Activated naive CD4-positive, alpha-beta T cell treated with anti-CD3 and anti-CD28 coated beads, Interleukin-2, amount 10 ng/mL, durations not matched to agents 7 days and 5 days (primary cell): ENCODE data around the gene KRT79.
"Not testable (repeated sequence)": the region's sequence is repeated elsewhere in the genome, so short reads cannot be mapped to it uniquely, and the experiment has no call there.

Source experiments
- CTCF ChIA-PET: fragments of 350-600 bp; sonication (Branson Sonifier 250); formaldehyde crosslinking; loops from one replicate; lab custom pipeline; 2021; ENCODE audit warnings: antibody characterized with exemption; lab: Charles Lee
- DNase-seq: peaks from one replicate; pipeline ENCODE4 v3.0.0-alpha.2; 2020
- H3K27ac Mint-ChIP-seq: one replicate; pipeline ENCODE4 v1.8.0; 2021; ENCODE audit warnings: mild to moderate bottlenecking, moderate library complexity, mixed read lengths
- H3K27me3 Mint-ChIP-seq: one replicate; pipeline ENCODE4 v1.8.0; 2021; ENCODE audit warnings: mild to moderate bottlenecking, mixed read lengths
- H3K36me3 Mint-ChIP-seq: one replicate; pipeline ENCODE4 v1.8.0; 2021; ENCODE audit warnings: mixed read lengths
- H3K4me1 Mint-ChIP-seq: one replicate; pipeline ENCODE4 v1.8.0; 2021; ENCODE audit warnings: mixed read lengths
- H3K4me3 Mint-ChIP-seq: one replicate; pipeline ENCODE4 v1.8.0; 2021; ENCODE audit warnings: mild to moderate bottlenecking, moderate library complexity, mixed read lengths
- H3K9me3 Mint-ChIP-seq: one replicate; pipeline ENCODE4 v1.8.0; 2021; ENCODE audit warnings: mixed read lengths

Gene KRT79

GRCh38 chr12:52796429-52796794, 37.7 kb downstream of the KRT79 start:
- no peak overlapping the region for H3K4me3 Mint-ChIP-seq
- DNase-seq: no peak
- H3K27ac Mint-ChIP-seq: no peak overlapping the region
- CTCF ChIA-PET: interaction anchor here (1.6 kb wide), 1 partner anchor 214 kb away, joined by 3 read pairs; no protein-coding TSS in a partner anchor
- peaks cover 17% of the 10 kb centered on the region for H3K27me3 Mint-ChIP-seq
- H3K9me3 Mint-ChIP-seq: no peaks in the 10 kb centered on the region
- H3K36me3 Mint-ChIP-seq: no peaks in the 10 kb centered on the region
- H3K4me1 Mint-ChIP-seq: no peaks in the 10 kb centered on the region

DNA sequence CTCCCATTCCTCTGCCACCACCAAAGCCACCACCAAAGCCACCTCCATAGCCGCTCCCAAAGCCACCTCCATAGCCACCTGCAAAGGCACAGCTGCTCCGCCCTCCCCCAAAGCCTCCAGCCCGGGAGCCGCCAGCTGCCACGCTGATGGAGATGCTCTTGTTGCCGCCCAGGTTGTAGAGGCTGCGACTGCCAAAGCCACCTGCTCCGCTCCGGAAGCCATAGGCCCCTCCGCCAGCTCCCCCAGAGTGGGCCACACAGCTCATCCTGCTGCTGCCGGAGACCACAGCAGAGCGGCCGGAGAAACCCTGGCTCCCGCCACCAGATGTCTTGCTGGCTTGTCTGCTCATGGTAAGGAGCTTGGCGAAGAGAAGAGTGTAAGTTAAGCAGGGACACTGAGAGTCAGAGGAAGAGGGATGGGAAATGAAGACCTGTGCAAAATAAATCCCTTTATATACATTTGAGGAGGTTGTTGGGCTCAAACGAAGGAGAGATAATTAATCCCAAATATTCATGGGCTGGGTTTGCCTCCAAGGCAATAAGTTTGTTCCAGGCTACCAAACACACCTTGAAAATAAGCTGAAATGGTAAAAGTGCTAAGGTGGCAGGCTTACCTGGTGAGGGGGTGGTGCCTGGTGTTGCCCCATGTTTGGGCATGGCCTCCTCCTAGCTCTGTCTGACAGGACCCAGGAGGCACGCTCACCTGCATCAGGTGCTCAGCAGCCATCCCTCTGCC, 38.2 kb downstream of the KRT79 start, which contains the start of gene KRT3:
Gene KRT3, minus strand, starts transcription at position 424 of the 735 bp plus-strand sequence. Its CDS starts 75 bp downstream, at position 349.
- peaks cover 23% of the 10 kb centered on the region for H3K27me3 Mint-ChIP-seq
- H3K9me3 Mint-ChIP-seq: no peaks in the 10 kb centered on the region
- CTCF ChIA-PET: interaction anchor here (1.6 kb wide), 1 partner anchor 213 kb away, joined by 3 read pairs; no protein-coding TSS in a partner anchor
- H3K4me3 Mint-ChIP-seq: no peak within 1 kb of the TSS
- no peaks in the 10 kb centered on the region for H3K36me3 Mint-ChIP-seq
- H3K27ac Mint-ChIP-seq: no peak within 1 kb of the TSS
- DNase-seq: no peak
- H3K4me1 Mint-ChIP-seq: no peaks in the 10 kb centered on the region

DNA sequence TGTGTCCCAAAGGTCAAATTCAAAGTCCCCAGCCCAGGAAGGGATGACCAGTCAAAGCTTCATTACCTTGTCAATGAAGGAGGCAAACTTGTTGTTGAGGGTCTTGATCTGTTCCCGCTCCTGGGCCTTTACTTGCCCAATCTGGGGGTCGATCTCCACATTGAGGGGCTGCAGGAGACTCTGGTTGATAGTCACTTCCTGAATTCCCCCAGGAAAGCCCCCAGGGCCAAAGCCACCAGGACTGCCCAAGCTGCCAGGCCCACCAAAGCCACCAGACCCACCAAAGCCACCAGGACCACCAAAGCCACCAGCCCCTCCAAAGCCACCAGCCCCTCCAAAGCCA, 38.8 kb downstream of the KRT79 start:
- CTCF ChIA-PET: interaction anchor here (1.6 kb wide), 1 partner anchor 213 kb away, joined by 3 read pairs; no protein-coding TSS in a partner anchor
- not testable (repeated sequence) for DNase-seq, H3K9me3 Mint-ChIP-seq, H3K36me3 Mint-ChIP-seq, H3K4me1 Mint-ChIP-seq, H3K27ac Mint-ChIP-seq, H3K4me3 Mint-ChIP-seq
- peaks cover 28% of the 10 kb centered on the region for H3K27me3 Mint-ChIP-seq

DNA sequence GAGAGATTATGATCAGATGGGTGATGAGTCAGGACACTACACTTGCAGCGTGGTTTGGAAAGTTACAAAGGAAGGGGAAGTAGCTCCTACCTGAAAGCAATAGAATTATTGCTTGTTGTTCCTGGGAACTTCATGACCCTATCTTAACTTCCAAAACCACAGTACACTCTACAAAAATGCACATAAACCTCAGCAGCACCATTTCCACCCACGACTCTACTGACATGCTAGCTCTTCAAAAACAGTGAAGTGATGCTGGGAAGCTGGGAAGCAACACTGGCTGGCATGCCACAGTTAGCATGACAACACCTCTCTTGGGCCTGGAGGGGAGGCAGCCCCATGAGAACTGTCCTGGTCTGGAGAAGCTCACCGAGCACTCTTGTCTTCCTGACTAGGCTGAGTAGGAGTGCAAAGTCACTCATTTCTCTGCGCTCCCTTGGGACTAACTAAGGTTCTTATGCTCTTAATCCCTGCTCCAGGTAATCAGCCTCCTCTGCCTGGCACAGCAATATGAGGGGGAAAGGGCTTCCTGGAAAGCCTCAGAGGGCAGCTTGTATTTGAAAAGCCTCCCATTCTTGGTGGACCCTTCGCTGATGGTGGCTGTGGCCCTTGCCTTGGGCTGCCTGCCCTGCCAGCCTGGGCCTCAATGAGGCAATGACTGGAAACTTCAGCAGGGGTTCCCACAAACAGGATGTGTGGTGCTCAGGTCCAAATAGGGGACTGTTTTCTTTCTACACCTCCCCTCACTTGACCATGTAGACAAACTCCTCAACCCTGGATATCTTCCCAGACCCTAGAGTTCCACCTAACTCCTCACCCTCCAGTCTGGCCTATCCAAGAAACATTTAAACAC, 39.4 kb downstream of the KRT79 start:
- Mint-ChIP-seq H3K36me3 (no peaks in the 10 kb centered on the region), H3K4me1 (peaks cover 4% of the 10 kb centered on the region), H3K27ac (no peak overlapping the region), H3K4me3 (no peak overlapping the region), H3K27me3 (peaks cover 34% of the 10 kb centered on the region), H3K9me3 (no peaks in the 10 kb centered on the region)
- no peak for DNase-seq
- CTCF ChIA-PET: interaction anchor here (1.3 kb wide), 1 partner anchor 85 kb away, joined by 4 read pairs; no protein-coding TSS in a partner anchor

DNA sequence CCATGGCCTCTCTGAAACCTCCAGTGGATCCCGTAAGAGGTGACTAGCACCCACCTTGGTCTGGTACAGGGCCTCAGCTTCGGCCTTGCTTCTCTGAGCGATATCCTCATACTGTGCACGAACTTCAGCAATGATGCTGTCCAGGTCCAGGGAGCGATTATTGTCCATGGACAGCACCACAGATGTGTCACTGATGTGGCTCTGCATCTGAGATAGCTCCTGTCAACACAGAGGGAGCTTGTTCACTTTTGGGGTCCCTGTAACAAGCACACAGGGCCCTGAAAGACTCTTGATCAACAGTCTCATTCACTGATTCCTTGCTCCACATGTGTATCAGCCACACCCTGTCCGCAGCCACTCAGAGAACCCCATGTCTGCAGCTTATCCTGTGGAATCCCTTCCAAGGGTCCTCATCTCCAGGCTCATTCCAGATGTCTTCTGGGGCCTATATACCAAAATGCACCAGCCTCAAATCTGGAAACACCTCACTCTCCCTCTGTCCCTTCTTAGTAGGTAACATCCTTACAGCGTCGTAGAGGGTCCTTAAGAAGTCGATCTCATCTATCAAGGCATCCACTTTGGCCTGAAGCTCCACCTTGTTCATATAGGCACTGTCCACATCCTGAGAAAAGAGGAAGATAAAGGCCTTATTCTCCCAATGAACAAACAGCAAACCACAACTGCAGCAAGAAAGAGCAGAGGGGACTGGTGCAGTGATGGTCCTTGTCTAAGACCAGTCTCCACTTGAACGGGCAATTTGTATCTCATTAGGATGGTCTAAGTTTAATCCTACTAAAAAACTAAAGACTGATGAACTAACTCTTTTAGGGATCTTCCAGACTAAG, 41.7 kb downstream of the KRT79 start:
- CTCF ChIA-PET: no interaction called here
- Mint-ChIP-seq H3K36me3 (no peaks in the 10 kb centered on the region), H3K4me3 (no peak overlapping the region), H3K9me3 (no peaks in the 10 kb centered on the region), H3K4me1 (peaks cover 11% of the 10 kb centered on the region), H3K27me3 (peaks cover 55% of the 10 kb centered on the region), H3K27ac (no peak overlapping the region)
- DNase-seq: no peak

DNA sequence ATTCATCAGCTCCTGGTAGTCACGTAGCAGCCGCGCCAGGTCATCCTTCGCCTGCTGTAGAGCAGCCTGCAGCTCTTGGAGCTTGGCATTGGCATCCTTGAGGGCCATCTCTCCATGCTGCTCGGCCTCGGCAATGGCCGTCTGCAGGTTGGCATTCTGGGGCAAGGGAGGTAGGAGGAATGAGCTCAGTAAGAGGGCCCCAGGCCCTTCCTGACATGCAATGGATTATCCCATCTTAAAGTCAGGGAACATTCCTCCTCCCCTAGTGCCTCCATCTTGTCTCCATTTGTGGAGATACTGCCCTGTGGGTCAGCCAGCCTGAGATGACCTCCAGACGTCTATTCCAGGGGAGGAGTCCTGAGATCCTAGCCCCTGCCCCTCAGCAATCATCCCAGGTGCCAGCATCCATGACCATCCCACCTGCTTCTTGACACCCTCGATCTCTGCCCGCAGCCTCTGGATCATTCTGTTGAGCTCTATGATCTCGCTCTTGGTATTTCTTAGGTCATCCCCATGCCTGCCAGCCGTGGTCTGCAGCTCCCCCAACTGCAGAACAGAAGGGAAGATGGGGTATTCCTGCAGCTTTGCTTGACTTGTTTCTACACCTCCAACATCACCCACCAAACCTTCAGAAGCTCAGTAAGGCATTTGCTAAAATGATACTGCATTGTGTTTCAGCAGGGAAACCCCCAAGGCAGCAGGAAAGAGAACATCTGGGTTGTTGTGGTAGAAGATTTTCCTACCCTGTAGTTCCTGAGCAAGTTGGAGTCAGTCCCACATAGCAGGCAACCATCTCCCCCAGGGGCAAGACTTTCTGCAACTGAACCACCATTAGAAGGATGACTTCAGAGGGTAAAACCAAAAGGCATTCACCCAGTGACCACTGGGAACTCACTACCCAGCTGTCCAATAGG, 42.6 kb downstream of the KRT79 start:
- Mint-ChIP-seq H3K36me3 (no peaks in the 10 kb centered on the region), H3K27me3 (peaks cover 64% of the 10 kb centered on the region), H3K4me1 (peaks cover 11% of the 10 kb centered on the region), H3K9me3 (no peaks in the 10 kb centered on the region), H3K27ac (no peak overlapping the region), H3K4me3 (no peak overlapping the region)
- CTCF ChIA-PET: interaction anchor here (1.2 kb wide), 1 partner anchor 15 kb away, joined by 3 read pairs; the partner anchor contains the start of gene KRT76
- DNase-seq: no peak

GRCh38 chr12:52790427-52791270, 43.5 kb downstream of the KRT79 start:
- Mint-ChIP-seq H3K27ac (no peak overlapping the region), H3K36me3 (no peaks in the 10 kb centered on the region), H3K4me3 (no peak overlapping the region), H3K4me1 (peaks cover 11% of the 10 kb centered on the region), H3K9me3 (no peaks in the 10 kb centered on the region), H3K27me3 (peaks cover 64% of the 10 kb centered on the region)
- CTCF ChIA-PET: interaction anchor here (0.9 to 1.2 kb wide), 2 partner anchors 14 to 205 kb away, joined by 3 read pairs; partner anchors contain the start of gene KRT76
- DNase-seq: no peak

DNA sequence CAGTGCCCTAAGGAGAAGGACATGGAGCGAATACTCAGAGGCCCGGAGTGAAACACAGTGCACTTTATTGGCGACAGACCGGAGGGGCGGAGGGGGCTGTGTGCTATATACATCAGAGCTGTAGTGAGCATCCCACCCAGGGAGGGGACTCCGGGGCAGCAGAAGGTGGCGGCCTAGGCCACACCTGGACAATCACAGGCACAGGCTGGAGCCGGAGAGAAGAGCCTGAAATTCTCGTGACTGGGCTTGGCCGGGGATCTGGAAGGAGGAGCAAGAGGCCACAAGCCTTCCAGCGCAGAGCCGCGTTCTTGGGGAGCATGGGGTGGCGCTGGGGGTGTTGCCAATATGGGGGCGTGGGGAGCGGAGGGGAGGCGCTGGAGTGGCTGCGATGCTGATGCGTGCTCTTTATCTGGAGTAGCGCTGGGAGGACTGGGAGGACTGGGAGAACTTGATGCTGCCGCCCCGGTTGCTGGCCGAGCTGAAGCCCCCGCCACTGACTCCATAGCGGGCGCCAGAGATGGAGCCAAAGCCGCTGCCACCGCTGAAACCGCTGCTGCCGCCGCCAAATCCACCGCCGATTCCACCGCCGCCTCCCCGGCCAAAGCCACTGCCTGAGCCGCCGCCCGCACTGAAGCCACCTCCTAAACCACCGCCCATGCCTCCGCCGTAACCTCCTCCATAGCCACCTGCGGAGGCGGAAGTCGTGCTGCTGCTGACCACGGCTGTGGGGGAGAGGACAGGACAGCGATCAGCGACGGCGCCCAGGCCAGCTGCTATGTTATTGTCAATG, 44.3 kb downstream of the KRT79 start:
- no peaks in the 10 kb centered on the region for H3K9me3 Mint-ChIP-seq
- no peak for DNase-seq
- H3K4me3 Mint-ChIP-seq: no peak overlapping the region
- peaks cover 70% of the 10 kb centered on the region for H3K27me3 Mint-ChIP-seq
- H3K4me1 Mint-ChIP-seq: peaks cover 11% of the 10 kb centered on the region
- no peak overlapping the region for H3K27ac Mint-ChIP-seq
- H3K36me3 Mint-ChIP-seq: no peaks in the 10 kb centered on the region
- CTCF ChIA-PET: interaction anchor here (0.6 to 1.2 kb wide), 3 partner anchors 11 to 204 kb away, joined by 3 read pairs; partner anchors contain the start of gene KRT76

- Mint-ChIP-seq H3K36me3 (no peaks in the 10 kb centered on the region), H3K4me3 (no peak overlapping the region), H3K27me3 (peaks cover 70% of the 10 kb centered on the region), H3K9me3 (no peaks in the 10 kb centered on the region), H3K4me1 (peaks cover 11% of the 10 kb centered on the region), H3K27ac (no peak overlapping the region)
- no peak for DNase-seq
- CTCF ChIA-PET: interaction anchor here (0.6 to 1.0 kb wide), 2 partner anchors 12 to 91 kb away, joined by 3 read pairs; no protein-coding TSS in a partner anchor
These were observed 45.1 kb downstream of the KRT79 start for GRCh38 chr12:52788876-52789636.

DNA sequence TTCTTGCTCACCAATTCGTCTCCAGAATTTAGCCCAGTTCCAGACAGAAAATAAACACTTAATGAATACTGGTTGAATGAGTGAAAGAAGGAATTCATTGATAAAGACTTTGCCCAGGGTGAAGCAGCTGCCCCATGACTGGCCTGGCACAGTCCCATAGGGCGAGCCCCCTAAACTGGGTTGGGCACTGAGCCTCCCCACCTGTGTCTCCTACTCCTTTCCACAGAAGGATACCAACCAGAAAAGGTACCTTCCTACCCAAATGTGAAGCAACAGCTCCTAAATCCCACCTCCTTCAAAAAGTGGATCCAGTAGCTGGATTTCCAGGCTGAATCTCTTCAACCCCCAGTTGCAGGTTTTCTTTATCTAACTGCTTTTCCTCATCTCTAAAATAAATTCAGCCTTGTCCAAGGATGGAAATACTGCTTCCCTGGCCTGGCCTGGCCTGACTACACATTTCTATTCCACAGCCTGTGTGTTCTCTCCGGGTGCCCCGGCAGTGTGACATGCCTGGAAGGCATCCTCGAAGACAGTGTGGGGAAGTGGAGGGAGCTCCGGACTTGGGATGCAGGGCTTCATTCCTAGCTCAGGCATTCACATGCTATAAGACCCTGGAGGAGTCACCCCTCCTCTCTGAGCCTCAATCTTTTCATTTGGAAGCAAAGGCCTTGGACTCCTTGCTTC, 45.8 kb downstream of the KRT79 start:
- Mint-ChIP-seq H3K27me3 (peaks cover 70% of the 10 kb centered on the region), H3K4me1 (peaks cover 11% of the 10 kb centered on the region), H3K9me3 (no peaks in the 10 kb centered on the region), H3K4me3 (no peak overlapping the region), H3K27ac (no peak overlapping the region), H3K36me3 (no peaks in the 10 kb centered on the region)
- no peak for DNase-seq
- CTCF ChIA-PET: interaction anchor here (0.5 to 1.0 kb wide), 2 partner anchors 91 to 270 kb away, joined by 3 read pairs; no protein-coding TSS in a partner anchor
